ENCODE data around the gene B3GALNT2. TPM values are rescaled to one million over a fixed set of nuclear protein-coding genes. Genes with fewer than 3 reads are reported as not detected.
A peak's percentile ranks its signal among the peaks of the same experiment; 100 is the strongest.

B3GALNT2 gene
- total RNA-seq, 4 donors from 2014 or later = 38.3 to 56.9 (median 43.8) TPM

GRCh38 chr1:235401251-235401650, 103.0 kb downstream of the B3GALNT2 start:
- no peak for DNase-seq
- Histone ChIP-seq H3K27ac (peak overlapping the region in 1 of 3 donors; percentile 50), H3K4me3 (replicated peaks in 1 of 3) (no peak overlapping the region), H3K27me3 (no peaks in the 10 kb centered on the region), H3K36me3 (no peaks in the 10 kb centered on the region), H3K9me3 (no peaks in the 10 kb centered on the region), H3K4me1 (peaks cover 23 to 31% of the 10 kb centered on the region in 2 donors)
- intact Hi-C loops (cut with DNase I) = no loop called here
- no peak for TF ChIP-seq POLR2A (IDR thresholded peaks at IDR 0.05)
- TF ChIP-seq, protein P1, sequence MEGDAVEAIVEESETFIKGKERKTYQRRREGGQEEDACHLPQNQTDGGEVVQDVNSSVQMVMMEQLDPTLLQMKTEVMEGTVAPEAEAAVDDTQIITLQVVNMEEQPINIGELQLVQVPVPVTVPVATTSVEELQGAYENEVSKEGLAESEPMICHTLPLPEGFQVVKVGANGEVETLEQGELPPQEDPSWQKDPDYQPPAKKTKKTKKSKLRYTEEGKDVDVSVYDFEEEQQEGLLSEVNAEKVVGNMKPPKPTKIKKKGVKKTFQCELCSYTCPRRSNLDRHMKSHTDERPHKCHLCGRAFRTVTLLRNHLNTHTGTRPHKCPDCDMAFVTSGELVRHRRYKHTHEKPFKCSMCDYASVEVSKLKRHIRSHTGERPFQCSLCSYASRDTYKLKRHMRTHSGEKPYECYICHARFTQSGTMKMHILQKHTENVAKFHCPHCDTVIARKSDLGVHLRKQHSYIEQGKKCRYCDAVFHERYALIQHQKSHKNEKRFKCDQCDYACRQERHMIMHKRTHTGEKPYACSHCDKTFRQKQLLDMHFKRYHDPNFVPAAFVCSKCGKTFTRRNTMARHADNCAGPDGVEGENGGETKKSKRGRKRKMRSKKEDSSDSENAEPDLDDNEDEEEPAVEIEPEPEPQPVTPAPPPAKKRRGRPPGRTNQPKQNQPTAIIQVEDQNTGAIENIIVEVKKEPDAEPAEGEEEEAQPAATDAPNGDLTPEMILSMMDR (IDR thresholded peaks at IDR 0.05) = no peak
- 83 to 86% methylated on average over 4 of the region's 4 CpGs for WGBS, 2 donors

Small RNAs within 50 kb of the gene (small RNA-seq; reads per million reads assigned to genes)
- gene MTCO3P46 = not detected
- gene MTND4LP21 = not detected
- gene RPS21P1 = not detected

Other genes starting within 250 kb of the B3GALNT2 start
- 10 to 100 TPM; 49.0 to 65.4 (median 52.5) TPM for gene ARID4B, start 176.3 kb downstream of the B3GALNT2 start, total RNA-seq
- gene GGPS1, start 175.9 kb downstream of the B3GALNT2 start, total RNA-seq = 10 to 100 TPM; 24.3 to 42.7 (median 33.2) TPM
- 10 to 100 TPM; 38.0 to 50.3 (median 44.8) TPM for gene TBCE, start 137.0 kb downstream of the B3GALNT2 start, total RNA-seq
- gene GNG4, start 145.3 kb upstream of the B3GALNT2 start, total RNA-seq = 1 to 10 TPM in 1 of 4 donors, under 1 TPM in 2, not detected in 1; under 0.01 to 3.0 (median 0.13) TPM